ENCODE data around the gene STXBP5.

GRCh38 chr6:147173140-147173539 lies 31.1 kb upstream of the STXBP5 start:
- TF ChIP-seq, protein P1, sequence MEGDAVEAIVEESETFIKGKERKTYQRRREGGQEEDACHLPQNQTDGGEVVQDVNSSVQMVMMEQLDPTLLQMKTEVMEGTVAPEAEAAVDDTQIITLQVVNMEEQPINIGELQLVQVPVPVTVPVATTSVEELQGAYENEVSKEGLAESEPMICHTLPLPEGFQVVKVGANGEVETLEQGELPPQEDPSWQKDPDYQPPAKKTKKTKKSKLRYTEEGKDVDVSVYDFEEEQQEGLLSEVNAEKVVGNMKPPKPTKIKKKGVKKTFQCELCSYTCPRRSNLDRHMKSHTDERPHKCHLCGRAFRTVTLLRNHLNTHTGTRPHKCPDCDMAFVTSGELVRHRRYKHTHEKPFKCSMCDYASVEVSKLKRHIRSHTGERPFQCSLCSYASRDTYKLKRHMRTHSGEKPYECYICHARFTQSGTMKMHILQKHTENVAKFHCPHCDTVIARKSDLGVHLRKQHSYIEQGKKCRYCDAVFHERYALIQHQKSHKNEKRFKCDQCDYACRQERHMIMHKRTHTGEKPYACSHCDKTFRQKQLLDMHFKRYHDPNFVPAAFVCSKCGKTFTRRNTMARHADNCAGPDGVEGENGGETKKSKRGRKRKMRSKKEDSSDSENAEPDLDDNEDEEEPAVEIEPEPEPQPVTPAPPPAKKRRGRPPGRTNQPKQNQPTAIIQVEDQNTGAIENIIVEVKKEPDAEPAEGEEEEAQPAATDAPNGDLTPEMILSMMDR (IDR thresholded peaks at IDR 0.05), result no peak
- no peak for TF ChIP-seq POLR2A (IDR thresholded peaks at IDR 0.05)

Measured in thyroid gland (tissue), 4 donors.